ENCODE measurements around the gene INIP. TPM values are rescaled to one million over a fixed set of nuclear protein-coding genes. Genes with fewer than 3 reads are reported as not detected.

INIP gene
- total RNA-seq, 1 experiment from 2014 or later: 24.5 TPM

GRCh38 chr9:112663681-112664080, 54.2 kb downstream of the INIP start:
- Histone ChIP-seq H3K23ac (ENCODE audit: insufficient read length, low read depth, low read length) (no peak overlapping the region), H2AFZ (ENCODE audit: low read length) (no peak overlapping the region), H2AK5ac (ENCODE audit: insufficient read length, low read length) (no peak overlapping the region), H2BK5ac (ENCODE audit: insufficient read length, low read length) (no peak overlapping the region), H3K9ac (ENCODE audit: extremely low read depth, insufficient read length, low read length) (no peak overlapping the region), H3K79me2 (ENCODE audit: insufficient read depth, low read length) (no peaks in the 10 kb centered on the region), H3K27me3 (ENCODE audit: insufficient read depth, low read length) (no peaks in the 10 kb centered on the region), H4K5ac (ENCODE audit: insufficient read length, low read depth, low read length) (no peak overlapping the region), H4K91ac (ENCODE audit: insufficient read length, low read depth, low read length) (no peak overlapping the region), H2BK15ac (ENCODE audit: low read depth, low read length) (no peak overlapping the region), H3K79me1 (ENCODE audit: insufficient read depth, low read depth, low read length, poor library complexity, severe bottlenecking) (no peaks in the 10 kb centered on the region), H3K4ac (ENCODE audit: low read depth, low read length) (no peak overlapping the region), H2BK20ac (ENCODE audit: low read depth, low read length, poor library complexity, severe bottlenecking) (no peak overlapping the region), H3K4me2 (ENCODE audit: insufficient read depth, insufficient read length, low read length) (no peak overlapping the region), H3K4me1 (ENCODE audit: insufficient read depth, low read length) (no peaks in the 10 kb centered on the region), H2BK120ac (ENCODE audit: low read depth, low read length, poor library complexity, severe bottlenecking) (no peak overlapping the region), H3K23me2 (ENCODE audit: insufficient read length, low read depth, low read length, poor library complexity, severe bottlenecking) (no peaks in the 10 kb centered on the region), H3K9me3 (ENCODE audit: control insufficient read depth, low read depth, low read length) (no peaks in the 10 kb centered on the region), H3K18ac (ENCODE audit: insufficient read length, low read depth, low read length) (no peak overlapping the region), H3K14ac (ENCODE audit: insufficient read depth, low read length) (no peak overlapping the region), H4K20me1 (ENCODE audit: control insufficient read depth, insufficient read depth, insufficient read length) (no peaks in the 10 kb centered on the region), H2BK12ac (ENCODE audit: insufficient read length, low read depth, low read length) (no peak overlapping the region), H3T11ph (ENCODE audit: low read length) (no peak overlapping the region), H4K8ac (replicated peaks; ENCODE audit: insufficient read length, low read depth, low read length) (no peak overlapping the region), H3K27ac (ENCODE audit: insufficient read length, low read depth, low read length) (no peak overlapping the region), H3K56ac (ENCODE audit: insufficient read length, low read depth, low read length) (no peak overlapping the region)
- no CpG with 5 or more reads among the region's 5 CpGs for WGBS (ENCODE audit: extremely low coverage, insufficient read length, low lambda C conversion rate)
- H3K9me3 Mint-ChIP-seq: no peaks in the 10 kb centered on the region
- no peak for DNase-seq
- no peak for TF ChIP-seq CTCF (conservative IDR thresholded peaks at IDR 0.05)
- H3K27ac Mint-ChIP-seq: no peak overlapping the region
- peaks cover 6 to 9% (median 7%) of the 10 kb centered on the region in 3 experiments; a peak in 5 of 7 replicates for H3K36me3 Mint-ChIP-seq (ENCODE audit: insufficient read depth in 1 of 3, low read depth in 3 of 3)
- no peak overlapping the region for H3K4me3 Mint-ChIP-seq
- peaks cover 5 to 6% of the 10 kb centered on the region in 2 experiments; a peak in 1 of 4 replicates for H3K4me1 Mint-ChIP-seq
- no peaks in the 10 kb centered on the region for H3K27me3 Mint-ChIP-seq (ENCODE audit: low read depth)

Measured in H9 (cell line).